Body of pancreas (tissue), 4 donors: Measurements from ENCODE around the gene C1QTNF6.
"Not testable (repeated sequence)": the region's sequence is repeated elsewhere in the genome, so short reads cannot be mapped to it uniquely, and the experiment has no call there.

Experiments used
- CTCF ChIP-seq, 7 experiments: fragments of 450-650 bp in 4 of 7; fragments of 200-600 bp in 3 of 7; sonication (generic) in 3 of 7; IDR thresholded peaks; one replicate each; pipeline ENCODE4 v1.5.1; 2016 to 2019; ENCODE audit warnings: antibody characterized with exemption in 7 of 7
- POLR2A ChIP-seq, 3 donors: fragments of 450-650 bp; IDR thresholded peaks; one replicate each; pipeline ENCODE4 v1.6.1; 2016; ENCODE audit warnings: antibody characterized with exemption in 3 of 3, mild to moderate bottlenecking in 2 of 3

GRCh38 chr22:37233371-37233750 lies 45.3 kb upstream of the C1QTNF6 start:
- not testable (repeated sequence) for TF ChIP-seq CTCF, POLR2A (IDR thresholded peaks at IDR 0.05)
